ENCODE data around the gene DMBT1.
"Not testable (repeated sequence)": the region's sequence is repeated elsewhere in the genome, so short reads cannot be mapped to it uniquely, and the experiment has no call there.

The DMBT1 gene

DNA sequence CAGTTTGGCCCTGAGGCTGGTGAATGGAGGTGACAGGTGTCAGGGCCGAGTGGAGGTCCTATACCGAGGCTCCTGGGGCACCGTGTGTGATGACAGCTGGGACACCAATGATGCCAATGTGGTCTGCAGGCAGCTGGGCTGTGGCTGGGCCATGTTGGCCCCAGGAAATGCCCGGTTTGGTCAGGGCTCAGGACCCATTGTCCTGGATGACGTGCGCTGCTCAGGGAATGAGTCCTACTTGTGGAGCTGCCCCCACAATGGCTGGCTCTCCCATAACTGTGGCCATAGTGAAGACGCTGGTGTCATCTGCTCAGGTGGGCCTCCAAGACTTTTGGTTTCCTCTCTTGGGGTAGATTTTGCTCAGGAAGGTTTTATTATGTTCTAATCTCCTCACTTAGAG, 25.5 kb downstream of the DMBT1 start:
- DNase-seq (ENCODE audit: low read depth, low spot score): not testable (repeated sequence)

- DNase-seq (ENCODE audit: low read depth, low spot score): no peak
Measured at GRCh38 chr10:122587098-122587760, 26.7 kb downstream of the DMBT1 start.

DNA sequence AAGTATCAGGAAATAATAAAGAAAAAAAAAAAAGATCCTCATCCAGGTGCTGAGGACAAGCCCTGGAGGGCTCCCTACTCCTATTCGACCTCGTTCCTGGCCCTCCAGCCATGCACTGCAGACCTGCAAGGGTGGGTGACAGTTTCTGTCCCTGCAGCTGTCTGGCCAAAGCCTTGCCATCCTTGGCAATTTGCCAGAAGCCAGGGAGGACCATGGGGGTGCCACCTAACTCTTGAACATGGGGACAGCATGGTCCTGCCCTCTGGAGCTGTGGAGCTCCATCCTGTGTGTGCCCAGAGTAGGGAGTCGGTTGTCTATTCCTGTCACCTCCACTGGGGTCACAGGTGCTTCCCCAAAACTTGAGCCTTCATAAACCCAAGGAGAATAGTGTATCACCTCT, 27.8 kb downstream of the DMBT1 start:
- DNase-seq (ENCODE audit: low read depth, low spot score): no peak

DNA sequence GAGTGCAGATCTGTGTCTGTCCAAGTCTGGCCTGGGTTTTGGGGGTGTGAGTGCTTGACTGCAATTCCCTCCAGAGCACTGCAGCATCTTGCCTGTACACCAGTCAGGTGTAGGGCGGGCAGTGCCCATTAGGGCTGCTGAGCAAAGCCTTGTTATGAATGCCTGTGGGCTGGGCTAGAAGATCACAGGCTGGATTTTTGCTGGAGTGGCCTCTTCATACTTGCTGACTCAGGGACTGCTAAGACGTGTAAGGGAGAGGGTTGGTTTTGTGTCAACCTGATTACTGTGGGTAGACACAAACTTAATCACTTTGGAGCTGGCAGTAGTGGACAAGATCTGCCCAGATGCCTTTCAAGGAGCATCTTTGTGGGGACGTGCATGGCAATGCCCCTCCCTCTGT, 29.6 kb downstream of the DMBT1 start:
- DNase-seq (ENCODE audit: low read depth, low spot score): no peak

- no peak for DNase-seq (ENCODE audit: low read depth, low spot score)
Measured at GRCh38 chr10:122591736-122592135, 31.2 kb downstream of the DMBT1 start.

DNA sequence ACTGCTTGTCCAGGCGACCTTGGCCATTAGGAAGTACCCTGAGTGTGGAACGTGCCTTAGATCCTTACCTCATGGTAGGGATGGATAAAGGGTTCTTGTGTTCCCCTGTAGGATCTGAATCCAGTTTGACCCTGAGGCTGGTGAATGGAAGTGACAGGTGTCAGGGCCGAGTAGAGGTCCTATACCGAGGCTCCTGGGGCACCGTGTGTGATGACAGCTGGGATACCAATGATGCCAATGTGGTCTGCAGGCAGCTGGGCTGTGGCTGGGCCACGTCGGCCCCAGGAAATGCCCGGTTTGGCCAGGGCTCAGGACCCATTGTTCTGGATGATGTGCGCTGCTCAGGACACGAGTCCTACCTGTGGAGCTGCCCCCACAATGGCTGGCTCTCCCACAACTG, 31.6 kb downstream of the DMBT1 start:
- DNase-seq (ENCODE audit: low read depth, low spot score): no peak

DNA sequence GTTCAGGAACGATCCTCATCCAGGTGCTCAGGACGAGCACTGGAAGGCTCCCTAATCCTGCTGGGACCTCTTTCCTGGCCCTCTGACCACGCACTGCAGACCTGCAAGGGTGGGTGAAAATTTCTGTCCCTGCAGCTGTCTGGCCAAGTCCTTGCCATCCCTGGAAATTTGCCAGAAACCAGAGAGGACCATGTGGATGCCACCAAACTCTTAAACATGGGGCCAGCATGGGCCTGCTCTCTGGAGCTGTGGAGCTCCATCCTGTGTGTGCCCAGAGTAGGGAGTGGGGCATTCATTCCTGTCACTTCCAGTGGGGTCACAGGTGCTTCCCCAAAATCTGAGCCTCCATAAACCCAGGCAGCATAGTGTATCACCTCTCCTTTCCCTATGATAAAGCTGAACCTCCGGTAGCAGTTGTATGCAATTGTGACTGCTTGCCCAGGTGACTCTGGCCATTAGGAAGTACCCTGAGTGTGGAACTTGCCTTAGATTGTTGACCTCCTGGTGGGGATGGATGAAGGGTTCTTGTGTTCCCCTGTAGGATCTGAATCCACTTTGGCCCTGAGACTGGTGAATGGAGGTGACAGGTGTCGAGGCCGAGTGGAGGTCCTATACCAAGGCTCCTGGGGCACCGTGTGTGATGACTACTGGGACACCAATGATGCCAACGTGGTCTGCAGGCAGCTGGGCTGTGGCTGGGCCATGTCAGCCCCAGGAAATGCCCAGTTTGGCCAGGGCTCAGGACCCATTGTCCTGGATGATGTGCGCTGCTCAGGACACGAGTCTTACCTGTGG, 57.1 kb downstream of the DMBT1 start:
- no peak for DNase-seq (ENCODE audit: low read depth, low spot score)

DNA sequence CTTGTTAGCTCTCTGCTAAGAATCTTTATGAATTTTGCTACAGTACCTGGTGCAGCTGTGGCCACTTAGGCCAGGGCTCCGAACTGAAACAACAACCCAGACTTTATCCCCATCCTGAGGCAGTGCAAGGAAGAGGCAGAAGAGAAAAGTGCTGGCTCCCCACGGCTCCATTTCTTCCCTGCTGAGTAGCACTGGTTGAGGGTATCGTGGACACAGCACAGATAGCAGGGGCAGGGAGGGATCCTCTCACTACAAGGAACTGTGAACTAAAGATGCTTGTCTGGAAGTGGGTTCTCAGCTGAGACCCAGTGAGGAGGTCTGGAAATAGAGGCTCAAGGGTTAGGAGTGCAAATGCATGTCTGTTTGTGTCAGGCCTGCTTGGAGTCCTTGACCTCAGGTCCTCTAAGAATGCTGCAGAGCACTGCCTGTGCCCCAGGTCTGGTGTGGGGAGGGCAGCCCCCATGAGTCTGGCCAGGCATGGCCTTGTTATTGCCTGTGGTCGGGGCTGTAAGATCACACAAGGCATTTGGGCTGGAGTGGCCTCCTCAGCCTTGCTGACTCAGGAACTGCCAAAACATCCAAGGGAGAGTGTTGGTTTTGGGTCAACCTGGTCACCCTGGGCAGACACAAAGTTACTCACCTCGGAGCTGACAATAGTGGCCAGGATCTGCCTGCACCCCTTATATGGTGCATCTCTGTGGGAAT, 58.1 kb downstream of the DMBT1 start:
- DNase-seq (ENCODE audit: low read depth, low spot score): no peak

DNA sequence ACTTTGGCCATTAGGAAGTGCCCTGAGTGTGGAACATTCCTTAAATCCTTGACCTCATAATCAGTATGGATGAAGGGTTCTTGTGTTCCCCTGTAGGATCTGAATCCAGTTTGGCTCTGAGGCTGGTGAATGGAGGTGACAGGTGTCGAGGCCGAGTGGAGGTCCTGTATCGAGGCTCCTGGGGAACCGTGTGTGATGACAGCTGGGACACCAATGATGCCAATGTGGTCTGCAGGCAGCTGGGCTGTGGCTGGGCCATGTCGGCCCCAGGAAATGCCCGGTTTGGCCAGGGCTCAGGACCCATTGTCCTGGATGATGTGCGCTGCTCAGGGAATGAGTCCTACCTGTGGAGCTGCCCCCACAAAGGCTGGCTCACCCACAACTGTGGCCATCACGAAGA, 60.4 kb downstream of the DMBT1 start:
- DNase-seq (ENCODE audit: low read depth, low spot score): not testable (repeated sequence)

GRCh38 chr10:122624546-122624945, 64.0 kb downstream of the DMBT1 start:
- DNase-seq (ENCODE audit: low read depth, low spot score): no peak

DNA sequence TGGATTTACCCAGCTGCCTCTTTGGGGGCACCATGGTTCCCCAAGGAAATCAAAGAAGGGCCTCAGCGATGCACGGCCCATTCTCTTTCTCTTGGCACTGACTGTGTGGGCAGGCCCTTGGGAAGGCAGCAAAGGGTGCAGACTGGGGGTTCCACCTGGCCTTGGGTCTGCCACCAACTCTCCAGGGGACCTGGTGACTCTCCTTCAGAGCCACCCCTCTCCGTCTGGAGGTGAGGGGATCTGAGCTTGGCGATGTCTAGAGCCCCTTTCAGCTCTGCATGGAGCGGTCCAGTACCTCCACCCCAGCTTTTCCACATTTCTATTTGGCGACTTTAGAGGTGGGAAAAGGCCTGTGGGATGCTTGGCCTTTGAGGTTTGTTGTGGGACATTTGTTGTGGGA, 70.0 kb downstream of the DMBT1 start:
- DNase-seq (ENCODE audit: low read depth, low spot score): no peak

- DNase-seq (ENCODE audit: low read depth, low spot score): no peak
Measured at GRCh38 chr10:122632031-122632430, 71.5 kb downstream of the DMBT1 start.

DNA sequence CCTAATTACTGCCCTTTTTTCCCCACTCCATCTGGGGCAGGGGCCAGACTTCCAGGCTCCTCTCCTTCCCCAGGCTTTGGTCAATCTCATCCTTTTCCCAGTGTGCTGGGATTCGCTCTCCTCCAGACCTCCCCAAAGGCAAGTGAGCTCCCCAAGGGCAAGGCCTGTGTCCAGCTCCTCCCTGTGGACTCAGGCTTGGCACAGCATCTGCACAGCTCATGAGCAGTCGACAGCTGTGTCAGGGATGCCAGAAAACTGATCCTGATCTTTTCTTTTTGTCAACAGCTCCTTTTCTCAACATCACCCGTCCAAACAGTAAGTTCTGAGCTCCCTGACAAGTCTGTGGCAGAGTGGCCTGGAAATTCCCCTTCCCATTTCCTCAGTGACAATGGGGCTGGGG, 72.0 kb downstream of the DMBT1 start:
- DNase-seq (ENCODE audit: low read depth, low spot score): no peak

DNA sequence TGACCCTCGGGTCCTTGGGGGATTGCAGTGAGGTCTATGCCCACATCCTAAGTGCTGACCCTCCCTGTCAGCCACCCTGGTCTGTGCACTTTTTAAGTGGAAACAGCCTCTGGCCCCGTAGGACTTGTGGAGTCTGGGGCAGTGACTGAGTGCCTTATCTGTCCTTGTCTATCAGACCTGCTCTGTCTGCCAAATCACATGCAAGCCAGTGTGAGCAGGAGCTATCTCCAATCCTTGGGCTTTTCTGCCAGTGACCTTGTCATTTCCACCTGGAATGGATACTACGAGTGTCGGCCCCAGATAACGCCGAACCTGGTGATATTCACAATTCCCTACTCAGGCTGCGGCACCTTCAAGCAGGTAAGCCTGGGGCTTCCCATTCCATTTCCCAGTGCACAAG, 76.4 kb downstream of the DMBT1 start:
- DNase-seq (ENCODE audit: low read depth, low spot score): no peak

- DNase-seq (ENCODE audit: low read depth, low spot score): no peak
Measured at GRCh38 chr10:122637376-122637775, 76.8 kb downstream of the DMBT1 start.

GRCh38 chr10:122638106-122638505, 77.6 kb downstream of the DMBT1 start:
- DNase-seq (ENCODE audit: low read depth, low spot score): no peak

DNA sequence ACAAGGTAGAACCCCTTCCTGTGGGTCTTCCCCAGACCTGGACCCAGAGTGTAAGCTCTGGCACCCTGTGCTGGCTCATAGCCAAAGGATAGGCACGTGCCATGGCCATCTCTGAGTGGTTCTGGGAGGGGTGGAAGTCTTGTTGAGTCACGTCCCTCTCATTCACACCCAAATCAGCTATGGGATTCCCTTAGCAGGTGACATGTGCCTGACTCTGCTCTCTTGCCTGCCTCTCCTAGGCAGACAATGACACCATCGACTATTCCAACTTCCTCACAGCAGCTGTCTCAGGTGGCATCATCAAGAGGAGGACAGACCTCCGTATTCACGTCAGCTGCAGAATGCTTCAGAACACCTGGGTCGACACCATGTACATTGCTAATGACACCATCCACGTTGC, 79.2 kb downstream of the DMBT1 start:
- no peak for DNase-seq (ENCODE audit: low read depth, low spot score)

DNA sequence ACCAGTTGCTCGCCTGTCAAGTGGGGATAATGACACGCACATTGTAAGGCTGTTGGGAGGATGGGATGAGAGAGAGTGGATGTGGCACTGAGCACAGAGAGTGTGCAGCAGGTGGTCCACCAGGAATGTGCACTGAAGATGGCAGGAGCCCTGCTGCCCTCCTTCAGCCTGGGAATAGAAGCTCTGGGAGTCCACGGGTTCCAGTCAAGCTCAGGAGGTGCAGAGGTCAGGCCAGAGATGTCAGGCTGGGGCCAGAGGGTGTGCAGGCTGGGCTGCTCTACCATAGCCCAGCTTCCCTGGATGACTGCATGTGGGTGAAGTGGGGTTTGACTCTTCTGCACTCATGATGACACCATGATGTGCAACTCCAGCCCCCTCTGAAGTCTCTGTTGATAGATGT, 80.4 kb downstream of the DMBT1 start:
- DNase-seq (ENCODE audit: low read depth, low spot score): no peak

GRCh38 chr10:122642726-122643605, 82.4 kb downstream of the DMBT1 start:
- DNase-seq (ENCODE audit: low read depth, low spot score): no peak

DNA sequence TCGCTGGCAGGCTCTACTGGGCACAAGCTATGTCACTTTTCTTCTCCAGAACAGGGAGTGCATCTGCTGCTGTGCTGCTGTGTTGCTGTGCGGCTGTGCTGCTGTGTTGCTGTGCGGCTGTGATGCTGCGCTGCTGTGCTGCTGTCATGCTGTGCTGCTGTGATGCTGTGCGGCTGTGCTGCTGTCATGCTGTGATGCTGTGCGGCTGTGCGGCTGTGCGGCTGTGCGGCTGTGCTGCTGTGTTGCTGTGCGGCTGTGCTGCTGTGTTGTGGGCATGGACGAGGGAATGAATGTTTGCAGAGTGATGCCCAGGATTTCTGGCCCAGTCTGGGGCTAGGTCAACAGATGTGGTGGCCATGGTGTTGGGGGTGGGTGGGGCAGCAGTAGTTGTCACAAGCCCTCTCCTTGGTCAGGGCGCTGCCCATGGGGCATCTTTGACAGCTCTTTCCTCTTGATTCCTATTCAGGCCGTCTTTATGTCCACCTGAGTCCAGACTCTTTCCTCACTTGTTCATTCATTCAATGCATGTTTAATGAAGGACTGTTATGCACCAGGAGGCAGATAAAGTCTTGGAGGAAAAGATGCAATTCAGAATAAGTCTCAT, 83.5 kb downstream of the DMBT1 start:
- no peak for DNase-seq (ENCODE audit: low read depth, low spot score)

All from brain pericyte (primary cell).